Measurements from ENCODE around the gene CDIP1.

CDIP1 gene

DNA sequence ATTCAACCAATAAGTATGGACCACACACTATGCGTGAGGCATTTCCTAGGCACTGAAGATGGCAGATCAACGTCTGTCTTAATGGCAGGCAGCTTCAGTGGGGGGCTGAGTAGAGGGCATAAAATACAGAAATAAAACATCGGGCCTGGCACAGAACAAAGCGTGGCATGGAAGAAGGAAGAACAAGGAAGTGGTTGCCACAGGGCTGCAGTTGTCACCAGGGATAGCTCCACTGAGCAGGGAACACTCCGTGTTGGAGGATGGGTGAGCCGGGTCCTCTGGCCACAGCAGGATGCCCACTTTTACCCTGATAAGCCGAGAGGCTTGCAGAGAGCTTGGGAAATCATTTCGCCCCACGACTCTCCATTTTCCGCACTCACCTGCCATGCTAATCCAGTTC lies 6.3 kb downstream of the CDIP1 start:
- no peaks in the 10 kb centered on the region for H3K9me3 ChIP-seq (ENCODE audit: insufficient read depth, low read length, severe bottlenecking)
- no peak overlapping the region for H3K4me2 ChIP-seq (ENCODE audit: insufficient read depth, low read length)
- H3K27ac ChIP-seq (ENCODE audit: low read length), result no peak overlapping the region
- H3K27me3 ChIP-seq (ENCODE audit: insufficient read depth, low read length, poor library complexity), result peaks cover 3% of the 10 kb centered on the region
- no peak overlapping the region for H3K9ac ChIP-seq (ENCODE audit: low read depth, low read length)
- H3K79me2 ChIP-seq (ENCODE audit: insufficient read depth, low read length), result no peaks in the 10 kb centered on the region
- H2AFZ ChIP-seq (ENCODE audit: low read depth, low read length), result no peak overlapping the region
- DNase-seq (no peak), ATAC-seq (ENCODE audit: insufficient read depth, low read depth) (no peak)
- TF ChIP-seq EZH2 (IDR thresholded peaks at IDR 0.05; ENCODE audit: borderline replicate concordance, low read depth, low read length, severe bottlenecking), result no peak
- H3K4me1 ChIP-seq (ENCODE audit: insufficient read depth, low read length), result no peaks in the 10 kb centered on the region
- H3K4me3 ChIP-seq (ENCODE audit: low read depth in 1 of 2, low read length in 2 of 2), result no peak overlapping the region
- no peaks in the 10 kb centered on the region for H4K20me1 ChIP-seq (ENCODE audit: insufficient read depth, low read length)
- no peaks in the 10 kb centered on the region for H3K36me3 ChIP-seq (ENCODE audit: insufficient read depth, low read length)

DNA sequence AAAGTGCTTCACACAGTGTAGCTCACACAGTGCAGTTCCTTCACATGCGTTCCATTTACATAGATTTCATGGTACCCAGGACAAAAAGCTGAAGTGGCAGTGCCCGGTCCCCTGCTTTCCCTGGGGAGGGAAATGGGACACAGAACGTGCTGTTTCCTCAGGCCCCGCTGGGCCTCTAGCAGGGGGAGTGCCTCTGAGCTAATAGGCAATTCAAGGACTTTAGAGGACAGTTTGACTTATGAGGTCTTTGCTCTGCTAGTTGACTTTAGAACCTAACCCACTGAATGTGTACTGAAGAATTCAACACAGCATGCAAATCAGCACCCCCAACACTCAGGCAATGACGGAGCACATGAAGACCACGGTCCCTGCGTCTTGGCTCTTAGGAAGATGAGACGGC lies 6.8 kb downstream of the CDIP1 start:
- Histone ChIP-seq H2AFZ (ENCODE audit: low read depth, low read length) (no peak overlapping the region), H3K27me3 (ENCODE audit: insufficient read depth, low read length, poor library complexity) (peaks cover 3% of the 10 kb centered on the region), H3K9ac (ENCODE audit: low read depth, low read length) (no peak overlapping the region), H4K20me1 (ENCODE audit: insufficient read depth, low read length) (no peaks in the 10 kb centered on the region), H3K4me1 (ENCODE audit: insufficient read depth, low read length) (no peaks in the 10 kb centered on the region), H3K36me3 (ENCODE audit: insufficient read depth, low read length) (no peaks in the 10 kb centered on the region), H3K9me3 (ENCODE audit: insufficient read depth, low read length, severe bottlenecking) (no peaks in the 10 kb centered on the region), H3K4me3 (ENCODE audit: low read depth in 1 of 2, low read length in 2 of 2) (no peak overlapping the region), H3K27ac (ENCODE audit: low read length) (no peak overlapping the region), H3K79me2 (ENCODE audit: insufficient read depth, low read length) (no peaks in the 10 kb centered on the region), H3K4me2 (ENCODE audit: insufficient read depth, low read length) (no peak overlapping the region)
- TF ChIP-seq, protein P1, sequence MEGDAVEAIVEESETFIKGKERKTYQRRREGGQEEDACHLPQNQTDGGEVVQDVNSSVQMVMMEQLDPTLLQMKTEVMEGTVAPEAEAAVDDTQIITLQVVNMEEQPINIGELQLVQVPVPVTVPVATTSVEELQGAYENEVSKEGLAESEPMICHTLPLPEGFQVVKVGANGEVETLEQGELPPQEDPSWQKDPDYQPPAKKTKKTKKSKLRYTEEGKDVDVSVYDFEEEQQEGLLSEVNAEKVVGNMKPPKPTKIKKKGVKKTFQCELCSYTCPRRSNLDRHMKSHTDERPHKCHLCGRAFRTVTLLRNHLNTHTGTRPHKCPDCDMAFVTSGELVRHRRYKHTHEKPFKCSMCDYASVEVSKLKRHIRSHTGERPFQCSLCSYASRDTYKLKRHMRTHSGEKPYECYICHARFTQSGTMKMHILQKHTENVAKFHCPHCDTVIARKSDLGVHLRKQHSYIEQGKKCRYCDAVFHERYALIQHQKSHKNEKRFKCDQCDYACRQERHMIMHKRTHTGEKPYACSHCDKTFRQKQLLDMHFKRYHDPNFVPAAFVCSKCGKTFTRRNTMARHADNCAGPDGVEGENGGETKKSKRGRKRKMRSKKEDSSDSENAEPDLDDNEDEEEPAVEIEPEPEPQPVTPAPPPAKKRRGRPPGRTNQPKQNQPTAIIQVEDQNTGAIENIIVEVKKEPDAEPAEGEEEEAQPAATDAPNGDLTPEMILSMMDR (IDR thresholded peaks at IDR 0.05; ENCODE audit: borderline replicate concordance, extremely low read depth, low read length, poor library complexity, severe bottlenecking), result no peak
- TF ChIP-seq EZH2 (IDR thresholded peaks at IDR 0.05; ENCODE audit: borderline replicate concordance, low read depth, low read length, severe bottlenecking), result no peak
- ATAC-seq (ENCODE audit: insufficient read depth, low read depth) (no peak), DNase-seq (no peak)

DNA sequence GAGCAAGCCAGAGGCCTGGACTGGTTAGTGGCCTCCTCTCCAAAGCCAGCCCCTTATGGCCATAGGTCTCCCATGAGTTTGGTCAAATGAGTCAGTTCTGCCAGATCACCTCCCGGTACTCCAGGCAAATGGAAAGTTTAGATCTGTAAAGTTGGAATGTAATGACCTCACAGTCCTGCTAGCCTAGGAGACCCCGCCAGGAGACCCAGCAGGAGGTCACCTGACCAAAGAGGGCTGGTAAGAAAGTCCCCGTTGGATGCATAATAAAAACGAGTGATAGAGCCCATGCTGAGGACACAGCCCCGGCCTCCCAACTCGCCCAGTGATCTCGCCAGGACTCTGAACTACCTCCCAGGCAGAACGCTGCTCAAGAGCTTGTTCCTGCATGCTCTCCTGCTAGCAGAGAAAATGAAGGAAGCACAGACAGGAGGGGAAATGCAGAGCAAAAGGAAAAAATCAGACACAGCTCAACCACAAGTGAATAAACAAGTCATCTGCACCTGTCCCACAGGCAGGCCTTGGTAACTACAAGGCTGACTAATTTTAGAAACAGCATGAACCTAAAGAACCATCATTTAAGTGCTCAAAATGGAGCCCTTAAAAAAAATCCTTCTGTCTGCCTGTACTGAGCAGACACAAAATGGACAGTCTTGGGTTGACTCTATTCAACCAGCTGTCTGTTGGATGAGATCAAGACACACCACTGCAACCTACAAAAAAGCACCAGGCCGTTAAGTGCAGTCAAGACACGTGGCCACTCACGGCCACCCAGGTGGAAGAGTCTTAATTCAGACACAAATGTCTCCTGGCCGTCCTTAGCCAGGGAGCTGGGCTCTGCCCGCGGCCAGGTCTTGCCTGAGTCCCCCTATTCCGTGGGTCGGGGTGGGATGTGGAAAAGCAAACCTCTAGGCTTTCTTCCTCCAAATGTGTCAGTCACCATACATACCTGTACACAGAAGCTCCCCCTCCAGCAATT lies 9.2 kb downstream of the CDIP1 start:
- Histone ChIP-seq H3K4me1 (ENCODE audit: insufficient read depth, low read length) (no peaks in the 10 kb centered on the region), H2AFZ (ENCODE audit: low read depth, low read length) (no peak overlapping the region), H3K79me2 (ENCODE audit: insufficient read depth, low read length) (no peaks in the 10 kb centered on the region), H3K9me3 (ENCODE audit: insufficient read depth, low read length, severe bottlenecking) (no peaks in the 10 kb centered on the region), H3K4me3 (ENCODE audit: low read depth in 1 of 2, low read length in 2 of 2) (no peak overlapping the region), H3K9ac (ENCODE audit: low read depth, low read length) (no peak overlapping the region), H3K4me2 (ENCODE audit: insufficient read depth, low read length) (no peak overlapping the region), H3K36me3 (ENCODE audit: insufficient read depth, low read length) (no peaks in the 10 kb centered on the region), H3K27me3 (ENCODE audit: insufficient read depth, low read length, poor library complexity) (no peaks in the 10 kb centered on the region), H4K20me1 (ENCODE audit: insufficient read depth, low read length) (no peaks in the 10 kb centered on the region), H3K27ac (ENCODE audit: low read length) (no peak overlapping the region)
- TF ChIP-seq, protein P1 (IDR thresholded peaks at IDR 0.05; ENCODE audit: borderline replicate concordance, extremely low read depth, low read length, poor library complexity, severe bottlenecking), result no peak
- no peak for TF ChIP-seq EZH2 (IDR thresholded peaks at IDR 0.05; ENCODE audit: borderline replicate concordance, low read depth, low read length, severe bottlenecking)
- ATAC-seq (ENCODE audit: insufficient read depth, low read depth), result peak; percentile 27; the same call in 1 of the 3 replicates
- DNase-seq, result no peak

DNA sequence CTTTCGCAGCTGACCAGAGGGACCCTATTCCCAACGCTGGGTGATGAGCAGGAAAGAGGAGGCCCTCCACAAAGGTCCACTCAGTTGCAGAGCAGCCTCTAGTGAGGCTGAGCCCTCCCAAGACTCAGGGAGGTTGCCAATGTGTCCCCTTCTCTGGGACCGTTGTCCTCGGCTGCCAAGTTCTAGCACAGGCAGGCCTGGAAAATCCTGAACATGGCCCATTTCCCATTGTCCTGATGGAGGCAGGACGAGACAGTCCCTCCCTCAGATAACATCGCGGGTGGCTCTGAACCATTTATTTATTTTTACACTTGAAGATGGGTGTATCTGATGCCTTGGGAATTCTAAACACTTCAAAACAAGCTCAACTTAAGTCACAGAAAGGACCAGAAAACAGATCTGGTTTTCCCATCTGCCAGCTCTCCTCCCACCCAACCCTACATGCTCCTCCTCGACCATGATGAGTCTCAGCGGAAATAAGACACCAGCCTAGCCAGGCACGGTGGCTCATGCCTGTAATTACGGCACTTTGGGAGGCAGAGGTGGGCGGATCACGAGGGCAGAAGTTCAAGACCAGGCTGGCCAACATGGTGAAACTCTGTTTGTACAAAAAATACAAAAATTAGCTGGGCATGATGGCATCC lies 12.8 kb downstream of the CDIP1 start:
- H3K9me3 ChIP-seq (ENCODE audit: insufficient read depth, low read length, severe bottlenecking), result no peaks in the 10 kb centered on the region
- H3K9ac ChIP-seq (ENCODE audit: low read depth, low read length), result no peak overlapping the region
- ATAC-seq (ENCODE audit: insufficient read depth, low read depth) (no peak), DNase-seq (no peak)
- no peak overlapping the region for H3K27ac ChIP-seq (ENCODE audit: low read length)
- no peak overlapping the region for H3K4me2 ChIP-seq (ENCODE audit: insufficient read depth, low read length)
- H3K36me3 ChIP-seq (ENCODE audit: insufficient read depth, low read length), result no peaks in the 10 kb centered on the region
- no peaks in the 10 kb centered on the region for H3K4me1 ChIP-seq (ENCODE audit: insufficient read depth, low read length)
- H3K4me3 ChIP-seq (ENCODE audit: low read depth in 1 of 2, low read length in 2 of 2), result no peak overlapping the region
- no peak overlapping the region for H2AFZ ChIP-seq (ENCODE audit: low read depth, low read length)
- no peaks in the 10 kb centered on the region for H3K27me3 ChIP-seq (ENCODE audit: insufficient read depth, low read length, poor library complexity)
- TF ChIP-seq EZH2 (IDR thresholded peaks at IDR 0.05; ENCODE audit: borderline replicate concordance, low read depth, low read length, severe bottlenecking), result no peak
- TF ChIP-seq, protein P1 (IDR thresholded peaks at IDR 0.05; ENCODE audit: borderline replicate concordance, extremely low read depth, low read length, poor library complexity, severe bottlenecking), result no peak
- H3K79me2 ChIP-seq (ENCODE audit: insufficient read depth, low read length), result no peaks in the 10 kb centered on the region
- H4K20me1 ChIP-seq (ENCODE audit: insufficient read depth, low read length), result no peaks in the 10 kb centered on the region

All from DND-41 (cell line).